AG09309 (cell line): ENCODE data around the gene SCN4A.

Experiments
- DNase-seq: peaks from one replicate; pipeline ENCODE4 v3.0.0-alpha.2; 2010; ENCODE audit warnings: low read depth
- H3K4me3 ChIP-seq: 2 replicates; pipeline ENCODE4 v1.5.1; 2011; ENCODE audit warnings: mild to moderate bottlenecking, low read depth, low read length, moderate library complexity; ENCODE audit not compliant: control insufficient read depth
- TF ChIP-seq, protein P1 (sequence below): IDR thresholded peaks from 2 replicates; pipeline ENCODE4 v1.5.1; 2011; ENCODE audit warnings: mild to moderate bottlenecking, low read depth, low read length, inconsistent platforms; ENCODE audit not compliant: insufficient read depth, control insufficient read depth; ENCODE audit errors: missing control alignments

Gene SCN4A

DNA sequence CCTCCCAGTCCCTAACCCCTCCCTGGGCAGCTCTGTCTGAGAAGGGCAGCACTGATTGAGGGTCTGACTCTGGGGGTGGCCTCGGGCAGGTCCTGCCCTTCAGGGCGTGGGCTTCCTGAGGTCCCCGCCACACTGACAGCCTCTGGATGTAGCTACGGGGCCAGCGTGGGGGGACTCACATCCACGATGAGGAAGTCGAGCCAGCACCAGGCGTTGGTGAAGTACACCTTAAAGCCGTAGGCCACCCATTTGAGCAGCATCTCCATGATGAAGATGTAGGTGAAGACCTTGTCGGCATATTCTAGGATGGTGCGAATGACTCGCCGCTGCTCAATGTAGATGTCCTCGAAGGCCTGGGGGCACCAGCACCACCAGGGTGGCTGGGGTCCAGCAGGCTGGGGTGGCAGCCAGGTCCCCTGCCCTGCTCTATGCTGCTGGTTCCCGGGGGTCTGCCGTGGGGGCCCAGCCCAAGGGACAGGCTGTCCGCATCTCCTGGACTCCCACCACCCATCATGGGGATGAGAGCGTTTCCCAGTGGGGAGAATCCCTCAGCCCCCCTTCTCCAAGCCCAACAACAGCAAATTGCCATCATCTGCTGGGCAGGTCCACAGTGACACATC, 24.9 kb downstream of the SCN4A start:
- DNase-seq = no peak
- TF ChIP-seq, protein P1, sequence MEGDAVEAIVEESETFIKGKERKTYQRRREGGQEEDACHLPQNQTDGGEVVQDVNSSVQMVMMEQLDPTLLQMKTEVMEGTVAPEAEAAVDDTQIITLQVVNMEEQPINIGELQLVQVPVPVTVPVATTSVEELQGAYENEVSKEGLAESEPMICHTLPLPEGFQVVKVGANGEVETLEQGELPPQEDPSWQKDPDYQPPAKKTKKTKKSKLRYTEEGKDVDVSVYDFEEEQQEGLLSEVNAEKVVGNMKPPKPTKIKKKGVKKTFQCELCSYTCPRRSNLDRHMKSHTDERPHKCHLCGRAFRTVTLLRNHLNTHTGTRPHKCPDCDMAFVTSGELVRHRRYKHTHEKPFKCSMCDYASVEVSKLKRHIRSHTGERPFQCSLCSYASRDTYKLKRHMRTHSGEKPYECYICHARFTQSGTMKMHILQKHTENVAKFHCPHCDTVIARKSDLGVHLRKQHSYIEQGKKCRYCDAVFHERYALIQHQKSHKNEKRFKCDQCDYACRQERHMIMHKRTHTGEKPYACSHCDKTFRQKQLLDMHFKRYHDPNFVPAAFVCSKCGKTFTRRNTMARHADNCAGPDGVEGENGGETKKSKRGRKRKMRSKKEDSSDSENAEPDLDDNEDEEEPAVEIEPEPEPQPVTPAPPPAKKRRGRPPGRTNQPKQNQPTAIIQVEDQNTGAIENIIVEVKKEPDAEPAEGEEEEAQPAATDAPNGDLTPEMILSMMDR = no peak
- no peak overlapping the region for H3K4me3 ChIP-seq

DNA sequence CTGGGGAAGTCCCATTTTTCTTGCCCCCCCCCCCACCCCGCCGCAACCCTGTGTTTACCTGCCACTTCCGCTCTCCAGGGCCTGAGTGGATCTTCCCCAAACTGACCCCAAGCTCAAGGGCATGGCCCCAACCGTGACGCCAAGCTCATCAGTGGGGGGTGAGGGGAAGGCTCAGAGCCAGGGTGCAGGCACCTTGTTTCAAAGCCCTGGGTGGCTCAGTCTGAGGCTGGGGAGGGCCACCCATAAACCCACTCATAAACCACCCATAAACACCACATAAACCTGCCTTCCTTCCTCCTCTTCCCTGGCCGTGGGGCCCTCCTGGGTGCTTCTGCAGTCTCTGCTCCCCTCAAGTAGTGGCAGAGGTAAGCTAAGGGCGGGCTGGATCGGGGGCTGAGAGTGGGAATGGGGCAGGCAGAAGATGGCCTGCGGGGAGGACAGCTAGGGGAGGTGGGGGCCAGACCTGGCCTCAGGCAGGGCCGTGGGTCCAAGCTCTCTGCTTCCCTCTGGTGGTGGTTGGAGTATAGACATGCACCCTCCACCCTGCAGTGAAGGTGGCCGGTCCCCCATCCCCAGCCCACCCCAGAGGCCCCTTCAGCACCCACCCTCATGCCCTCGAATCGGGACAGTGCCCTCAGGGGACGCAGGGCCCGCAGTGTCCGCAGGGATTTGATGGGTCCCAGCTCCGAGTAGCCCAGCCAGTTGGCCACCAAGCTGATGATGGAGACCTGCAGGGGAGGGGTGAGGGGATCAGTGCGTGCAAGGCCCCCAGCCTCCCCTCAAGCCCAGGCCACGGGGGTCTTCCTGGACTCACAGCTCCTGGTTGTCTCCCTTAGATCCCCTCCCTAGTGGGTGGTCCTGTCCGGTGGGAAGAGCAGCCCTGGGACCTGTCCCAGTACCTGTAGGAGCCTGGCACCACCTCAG, 26.0 kb downstream of the SCN4A start:
- no peak for DNase-seq
- TF ChIP-seq, protein P1 = peak; percentile 79
- H3K4me3 ChIP-seq = no peak overlapping the region

DNA sequence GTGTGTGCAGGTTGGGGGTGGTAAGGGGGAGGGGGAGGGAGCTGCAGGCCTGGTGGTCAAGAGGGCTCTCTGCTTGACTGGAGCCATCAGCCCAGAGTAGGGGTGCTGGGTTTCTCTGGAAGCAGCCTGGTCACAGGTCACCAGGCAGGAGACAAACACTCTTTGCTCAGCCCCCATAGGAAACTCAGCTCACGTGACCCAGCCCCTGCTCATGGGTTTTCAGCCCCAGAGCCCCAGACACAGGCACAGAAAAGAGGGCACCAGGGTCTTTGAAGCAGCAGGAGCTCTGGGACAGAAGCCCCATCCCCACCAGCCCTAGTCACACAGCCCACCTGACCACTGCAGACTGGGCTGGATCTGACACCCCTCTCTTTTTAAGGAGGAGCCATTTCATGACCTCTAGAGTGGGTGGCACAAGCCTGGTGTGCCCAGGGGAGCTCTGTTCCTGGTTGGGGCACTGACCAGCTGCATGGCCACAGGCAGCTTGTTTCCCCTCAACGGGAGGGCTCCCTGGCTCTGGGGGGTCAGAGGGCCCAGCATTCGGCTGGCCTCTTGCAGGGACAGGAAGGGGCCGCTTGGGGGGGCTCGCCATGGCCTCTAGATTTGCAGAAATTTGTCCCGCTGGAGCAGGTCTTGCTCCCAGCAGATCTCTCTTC, 26.8 kb downstream of the SCN4A start:
- no peak for DNase-seq
- TF ChIP-seq, protein P1 = no peak
- no peak overlapping the region for H3K4me3 ChIP-seq

GRCh38 chr17:63944736-63945499, 27.8 kb downstream of the SCN4A start:
- TF ChIP-seq, protein P1 = no peak
- no peak for DNase-seq
- no peak overlapping the region for H3K4me3 ChIP-seq

DNA sequence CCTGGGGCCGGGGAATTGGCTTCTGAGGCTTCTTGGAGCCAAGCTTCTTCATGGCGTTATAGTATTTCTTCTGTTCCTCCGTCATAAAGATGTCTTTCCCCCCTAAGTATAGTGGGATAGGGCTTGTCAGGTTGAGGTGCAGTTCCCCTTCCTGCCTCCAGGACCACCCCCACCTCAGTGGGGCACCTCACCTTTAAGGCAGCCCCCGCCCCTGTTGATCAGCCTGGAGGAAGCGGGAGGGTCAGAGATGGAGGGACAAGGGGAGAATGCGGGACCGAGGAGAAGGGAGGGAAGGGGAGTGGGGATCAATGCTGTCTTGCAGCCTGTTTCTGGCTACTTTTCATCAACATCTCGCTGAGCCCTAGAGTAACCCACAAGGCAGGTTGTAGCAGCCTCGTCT, 29.0 kb downstream of the SCN4A start:
- H3K4me3 ChIP-seq = no peak overlapping the region
- TF ChIP-seq, protein P1 = peak; percentile 25
- no peak for DNase-seq
